Nucleus accumbens (tissue), 56 donors: ENCODE results near the gene HAVCR1.
"Not testable (repeated sequence)": the region's sequence is repeated elsewhere in the genome, so short reads cannot be mapped to it uniquely, and the experiment has no call there.

Source experiments
- DNase-seq, 56 donors: peaks; one replicate each; lab custom pipeline; 2025; lab: John Stamatoyannopoulos, UW

Gene HAVCR1

DNA sequence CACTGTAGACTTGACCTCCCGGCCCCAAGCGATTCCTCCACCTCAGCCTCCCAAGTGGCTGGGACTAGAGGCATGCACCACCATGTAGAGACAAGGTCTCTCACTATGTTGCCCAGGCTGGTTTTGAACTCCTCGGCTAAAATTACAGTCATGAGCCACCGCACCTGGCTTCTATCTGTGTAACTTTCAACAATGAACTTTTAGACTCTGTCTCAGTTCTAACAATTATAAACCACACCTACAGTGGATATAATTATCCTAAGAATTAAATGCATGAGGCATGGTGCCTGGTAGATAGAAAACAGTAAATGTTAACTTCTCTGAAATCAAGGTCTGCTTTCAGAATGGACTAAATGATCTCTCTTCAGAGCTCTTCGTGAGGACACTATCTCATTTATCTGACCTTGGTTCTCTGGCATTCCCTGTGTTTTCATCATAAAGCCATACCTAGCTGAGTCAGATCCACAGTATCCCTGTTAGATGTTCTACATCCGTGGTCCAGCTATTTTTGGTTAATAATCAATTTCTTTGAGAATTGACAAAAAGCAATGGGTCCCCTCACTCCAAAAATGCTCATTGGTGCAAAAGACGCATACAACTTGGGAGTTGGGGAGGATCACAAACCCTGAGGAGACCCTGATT lies 7.2 kb downstream of the HAVCR1 start:
- DNase-seq: no peak

DNA sequence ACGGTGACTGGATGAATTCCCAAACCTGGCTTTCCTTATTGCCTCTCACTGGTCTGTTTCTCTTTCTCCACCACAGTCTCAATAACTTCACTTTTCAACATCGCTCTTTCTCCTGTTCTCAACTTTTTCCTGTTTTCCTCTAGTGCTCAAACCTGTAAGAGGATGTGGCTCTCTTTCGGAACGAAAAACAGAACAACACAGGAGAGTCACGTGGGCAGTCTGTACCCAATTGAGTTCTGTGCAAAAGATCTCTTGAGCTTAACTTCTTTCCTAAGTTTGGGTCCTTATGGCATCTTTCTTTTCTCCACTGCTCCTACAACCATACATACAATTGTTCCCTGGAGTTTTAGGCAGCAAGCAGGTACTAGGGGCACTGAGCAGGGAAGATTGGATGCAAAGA lies 8.9 kb downstream of the HAVCR1 start:
- DNase-seq: no peak

DNA sequence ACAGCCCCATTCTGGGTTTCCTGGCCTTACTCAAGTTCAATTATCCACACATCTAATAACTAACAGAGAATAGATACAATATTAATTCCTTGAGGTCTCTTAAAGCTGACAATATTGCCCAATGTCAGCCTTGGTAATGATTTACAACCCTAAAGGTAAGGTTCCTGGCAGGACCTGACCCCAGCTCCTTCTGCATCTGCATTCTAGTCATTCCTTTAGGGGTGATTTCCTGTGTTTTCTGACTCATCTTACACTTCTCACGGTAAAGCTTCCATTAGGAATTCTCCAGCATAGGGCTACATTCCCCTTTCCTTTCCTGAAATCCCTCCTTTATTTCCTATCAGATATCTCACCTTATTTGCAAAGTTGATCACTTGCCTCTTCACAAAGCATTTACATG lies 9.3 kb downstream of the HAVCR1 start:
- no peak for DNase-seq

DNA sequence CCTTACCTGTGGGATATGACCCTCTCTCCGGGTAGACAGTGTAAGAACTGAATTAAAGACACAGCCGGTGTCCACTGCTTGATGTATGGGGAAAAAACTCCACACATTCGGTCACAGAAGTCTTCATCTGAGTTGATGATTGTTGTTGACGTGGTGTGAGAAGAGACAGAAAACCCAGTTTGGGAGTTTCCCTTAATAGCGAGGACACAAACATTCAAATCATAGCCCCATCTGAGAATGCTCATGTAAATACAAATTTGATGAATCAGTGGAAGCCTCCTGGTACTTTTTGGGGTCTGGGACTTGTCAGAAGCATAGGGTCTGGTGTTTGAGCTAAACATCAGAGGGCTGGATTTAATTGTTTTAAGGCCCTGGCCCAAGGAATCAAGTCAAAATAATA lies 11.0 kb downstream of the HAVCR1 start:
- no peak for DNase-seq

DNA sequence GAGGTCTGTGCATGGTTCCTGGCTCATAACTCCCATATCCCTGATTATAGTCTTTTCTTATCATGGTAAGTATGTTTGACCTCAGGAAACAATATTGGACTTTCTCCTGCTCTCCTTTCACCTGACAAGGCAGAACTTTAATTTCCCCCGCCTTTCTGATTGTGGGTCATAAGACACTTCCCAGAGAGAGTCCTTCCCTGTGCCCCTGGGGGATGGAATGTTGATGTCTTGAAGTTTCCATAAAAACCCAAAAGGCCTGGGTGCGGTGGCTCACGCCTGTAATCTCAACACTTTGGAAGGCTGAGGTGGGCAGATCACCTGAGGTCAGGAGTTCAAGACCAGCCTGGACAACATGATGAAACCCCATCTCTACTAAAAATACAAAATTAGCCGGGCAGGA lies 11.9 kb downstream of the HAVCR1 start:
- not testable (repeated sequence) for DNase-seq

DNA sequence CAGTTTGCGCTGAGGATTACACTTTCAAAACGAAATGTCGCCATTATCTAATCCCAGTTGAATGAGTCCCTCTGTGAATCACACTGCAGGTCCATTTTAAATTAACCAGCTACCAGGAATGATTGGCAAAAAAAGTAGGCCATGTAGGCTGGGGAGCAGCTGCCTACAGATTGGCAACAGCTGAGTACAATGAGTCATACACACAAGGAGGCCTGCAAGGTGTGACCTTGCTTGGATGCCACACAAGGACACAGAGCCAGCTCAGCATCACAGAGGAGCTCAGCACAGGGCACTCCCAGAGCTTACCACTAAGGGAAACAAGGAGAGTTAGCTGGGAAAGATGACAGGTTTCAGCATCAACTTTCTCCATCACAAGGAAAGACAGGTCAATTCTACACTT lies 12.9 kb downstream of the HAVCR1 start:
- DNase-seq: peak in 1 of 56 donors; percentile 3

DNA sequence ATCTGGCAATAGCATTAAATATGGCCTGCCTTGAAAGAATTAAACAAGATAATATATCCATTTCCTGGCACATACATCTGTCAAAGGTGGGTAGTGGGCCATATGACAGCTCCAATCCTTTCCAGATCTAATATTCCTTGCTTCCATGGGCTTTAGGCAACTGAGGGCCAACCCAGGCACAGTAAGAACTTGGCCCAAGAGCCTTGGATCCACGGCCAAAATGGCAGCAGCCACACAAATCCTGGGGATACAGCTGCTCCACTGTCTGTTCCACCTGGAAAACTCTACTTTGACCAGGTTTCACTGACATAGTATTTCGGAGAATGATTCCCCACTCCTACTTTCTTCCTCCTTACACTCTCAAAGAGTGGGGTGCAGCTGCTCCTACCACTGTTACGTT lies 13.3 kb downstream of the HAVCR1 start:
- DNase-seq: no peak

DNA sequence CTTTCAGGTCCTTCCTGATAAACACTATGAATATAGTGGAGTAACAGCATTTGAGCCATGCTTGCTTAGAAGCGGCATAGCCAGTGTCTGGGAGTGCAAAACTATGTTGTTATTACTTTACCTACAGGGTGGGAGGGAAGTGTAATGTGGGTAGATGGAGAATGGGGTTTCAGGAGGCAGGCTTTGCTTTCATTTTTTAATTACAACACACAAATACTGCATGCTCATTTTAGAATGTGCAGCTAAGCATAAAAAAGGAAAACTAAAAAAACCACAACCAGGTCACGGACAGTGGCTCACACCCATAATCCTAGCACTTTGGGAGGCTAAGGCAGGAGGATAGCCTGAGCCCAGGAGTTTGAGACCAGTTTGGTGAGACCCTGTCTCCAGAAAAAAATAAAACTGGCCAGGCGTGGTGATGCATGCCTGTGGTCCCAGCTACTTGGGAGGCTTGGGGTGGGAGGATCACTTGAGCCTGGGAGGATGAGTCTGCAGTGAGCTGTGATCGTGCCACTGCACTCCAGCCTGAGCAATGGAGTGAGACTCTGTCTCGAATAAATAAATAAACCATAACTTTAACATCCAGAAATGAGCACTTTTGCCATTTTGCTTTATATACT lies 20.2 kb downstream of the HAVCR1 start:
- no peak for DNase-seq

DNA sequence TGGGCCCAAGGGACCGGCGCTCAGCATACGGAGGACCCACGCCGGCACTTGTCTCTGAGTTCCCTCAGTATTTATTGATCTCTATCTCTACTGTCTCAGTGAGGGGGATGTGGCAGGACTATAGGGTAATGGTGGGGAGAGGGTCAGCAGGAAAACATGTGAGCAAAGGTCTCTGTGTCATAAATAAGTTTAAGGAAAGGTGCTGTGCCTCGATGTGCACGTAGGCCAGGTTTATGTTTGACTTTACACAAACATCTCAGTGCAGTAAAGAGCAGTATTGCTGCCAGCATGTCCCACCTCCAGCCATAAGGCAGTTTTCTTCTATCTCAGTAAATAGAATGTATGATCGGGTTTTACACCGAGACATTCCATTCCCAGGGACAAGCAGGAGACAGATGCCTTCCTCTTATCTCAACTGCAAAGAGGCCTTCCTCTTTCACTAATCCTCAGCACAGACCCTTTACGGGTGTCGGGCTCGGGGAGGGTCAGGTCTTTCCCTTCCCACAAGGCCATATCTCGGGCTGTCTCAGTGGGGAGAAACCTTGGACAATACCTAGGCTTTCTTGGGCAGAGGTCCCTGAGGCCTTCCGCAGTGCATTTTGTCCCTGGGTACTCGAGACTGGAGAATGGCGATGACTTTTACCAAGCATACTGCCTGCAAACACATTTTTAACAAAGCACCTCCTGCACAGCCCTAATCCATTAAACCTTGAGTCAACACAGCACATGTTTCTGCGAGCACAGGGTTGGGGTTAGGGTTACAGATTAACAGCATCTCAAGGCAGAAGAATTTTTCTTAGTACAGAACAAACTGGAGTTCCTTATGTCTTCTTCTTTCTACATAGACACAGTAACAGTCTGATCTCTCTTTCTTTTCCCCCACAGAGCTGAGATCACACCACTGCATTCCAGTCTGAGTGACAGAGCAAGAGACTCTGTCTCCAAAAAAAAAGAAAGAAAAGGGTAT lies 24.5 kb downstream of the HAVCR1 start:
- DNase-seq: not testable (repeated sequence)

DNA sequence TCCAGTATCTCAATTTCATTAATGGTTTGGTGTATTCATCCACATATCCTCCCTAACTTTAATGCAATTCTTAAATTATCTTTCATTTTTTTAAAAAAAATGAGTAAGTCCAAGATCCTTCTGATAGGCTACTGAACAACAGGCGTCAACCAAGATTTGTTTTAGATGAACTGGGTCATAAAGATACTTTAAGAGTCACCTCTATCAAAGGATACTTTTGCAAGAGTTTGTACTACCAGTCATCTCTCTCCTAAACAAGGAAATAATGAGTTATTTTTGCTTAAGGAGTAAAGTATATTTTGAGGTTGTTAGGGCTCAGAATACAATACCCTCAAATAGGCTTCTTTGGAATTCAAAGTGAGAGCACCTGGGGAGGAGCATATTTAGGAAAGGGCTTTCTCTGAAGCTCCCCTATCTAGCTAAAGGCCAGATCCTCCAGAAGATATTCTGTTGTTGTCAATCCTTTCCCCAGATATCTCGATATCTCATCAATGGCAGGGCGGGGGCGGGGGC lies 25.8 kb downstream of the HAVCR1 start:
- DNase-seq: no peak

DNA sequence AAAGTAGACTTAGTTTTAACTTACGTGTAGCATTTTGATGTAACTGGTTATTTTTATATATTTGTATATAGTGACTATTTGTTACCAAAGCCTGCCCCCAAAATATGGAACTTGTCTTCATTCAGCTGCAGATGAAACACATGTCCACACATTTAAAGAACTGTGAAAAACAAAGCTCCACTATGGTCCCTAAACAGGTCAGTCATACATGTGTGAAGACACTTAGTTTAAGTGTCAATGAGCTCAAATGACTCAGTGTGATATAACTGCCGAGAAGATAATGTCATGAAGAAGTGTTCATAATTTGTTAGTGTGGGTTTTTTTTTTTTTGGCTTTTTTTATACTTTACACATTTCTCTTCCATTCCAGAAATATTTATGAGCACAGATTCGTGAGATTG lies 28.2 kb downstream of the HAVCR1 start:
- no peak for DNase-seq

DNA sequence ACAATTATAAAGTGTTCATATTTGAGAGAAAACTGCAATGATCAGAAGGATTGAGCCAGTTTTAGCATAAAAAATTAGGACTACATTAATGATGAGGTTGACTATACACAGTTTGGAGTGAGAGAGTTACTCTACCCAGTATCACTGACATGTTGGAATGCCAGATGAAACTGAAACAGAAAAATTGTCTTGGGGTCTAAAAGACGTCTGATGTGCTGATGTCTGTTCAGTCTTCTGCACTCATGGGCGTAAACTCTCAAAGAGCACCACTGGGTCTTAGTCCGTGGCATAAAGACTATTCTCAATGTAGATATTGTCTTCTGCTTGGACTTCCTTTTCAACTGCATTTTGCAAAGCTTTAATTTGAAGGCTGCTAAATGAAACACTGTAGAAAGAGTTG lies 29.5 kb downstream of the HAVCR1 start:
- DNase-seq: no peak

DNA sequence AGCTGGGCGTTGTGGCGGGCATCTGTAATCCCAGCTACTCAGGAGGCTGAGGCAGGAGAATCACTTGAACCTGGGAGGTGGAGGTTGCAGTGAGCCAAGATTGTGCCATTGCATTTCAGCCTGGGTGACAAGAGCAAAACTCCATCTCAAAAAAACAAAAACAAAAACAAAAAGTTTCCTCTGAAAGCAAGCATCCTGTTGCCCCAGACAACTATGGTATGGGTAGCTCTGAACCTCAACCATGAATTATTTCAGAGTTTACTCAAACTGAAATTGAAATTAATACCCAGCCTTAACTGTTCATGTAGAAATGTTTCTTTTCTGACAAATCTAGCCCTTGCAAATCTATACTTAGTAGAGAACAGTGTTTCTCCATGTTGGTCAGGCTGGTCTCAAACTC lies 31.3 kb downstream of the HAVCR1 start:
- DNase-seq: not testable (repeated sequence)

DNA sequence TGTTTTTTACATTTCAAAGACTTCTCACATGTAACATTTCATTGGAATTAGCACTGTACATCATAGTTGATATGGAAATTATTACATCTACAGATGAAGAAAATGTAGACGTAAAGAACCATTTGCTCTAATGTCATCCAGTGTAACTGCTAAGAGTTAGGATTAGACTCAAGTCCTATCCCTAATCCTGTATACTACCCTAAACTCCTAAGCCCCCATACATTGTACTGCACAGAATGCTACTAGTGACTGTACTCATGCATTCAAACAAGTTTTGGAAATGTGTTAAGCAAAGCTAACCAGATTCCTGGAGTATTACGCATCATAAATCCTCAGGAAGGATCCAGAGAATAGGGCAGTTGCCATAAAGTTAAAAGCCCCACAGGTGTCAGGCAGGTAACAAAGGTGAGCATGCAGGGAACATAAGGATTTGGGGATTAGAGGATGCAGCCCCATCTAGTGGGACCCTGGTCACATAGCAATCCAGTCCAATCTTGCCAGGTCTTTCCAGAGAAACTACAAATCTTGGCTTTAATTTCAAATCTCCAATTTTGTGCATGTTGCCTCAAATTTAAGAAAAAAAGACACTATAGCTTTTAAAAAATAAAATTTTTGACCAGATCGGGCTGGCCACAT lies 32.0 kb downstream of the HAVCR1 start:
- no peak for DNase-seq

DNA sequence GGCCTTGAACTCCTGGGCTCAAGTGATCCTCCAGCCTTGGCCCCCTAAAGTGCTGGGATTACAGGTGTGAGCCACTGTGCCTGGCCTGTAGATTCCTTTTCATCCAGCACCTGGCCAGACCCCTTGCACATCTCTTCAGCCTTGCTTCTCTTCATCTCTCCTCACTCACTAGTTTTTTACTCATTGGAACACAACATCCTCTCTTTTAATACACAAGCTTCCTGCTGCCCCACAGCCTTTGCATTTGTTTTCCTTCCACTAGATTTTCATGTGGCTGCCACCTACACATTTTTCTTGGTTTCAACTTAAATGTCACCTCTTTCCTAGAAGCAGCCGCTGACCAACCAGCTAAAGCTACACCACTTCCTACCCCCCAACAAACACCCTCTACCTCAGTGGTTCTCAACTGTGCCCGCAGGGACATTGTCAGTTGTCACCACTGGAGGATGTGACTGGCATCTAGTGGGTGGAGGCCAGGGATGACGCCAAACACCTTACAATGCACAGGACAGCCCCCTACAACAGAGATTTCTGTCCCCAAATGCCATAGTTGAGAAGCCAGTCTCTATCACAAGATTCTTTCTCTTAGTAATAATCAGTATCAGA lies 33.7 kb downstream of the HAVCR1 start:
- no peak for DNase-seq

DNA sequence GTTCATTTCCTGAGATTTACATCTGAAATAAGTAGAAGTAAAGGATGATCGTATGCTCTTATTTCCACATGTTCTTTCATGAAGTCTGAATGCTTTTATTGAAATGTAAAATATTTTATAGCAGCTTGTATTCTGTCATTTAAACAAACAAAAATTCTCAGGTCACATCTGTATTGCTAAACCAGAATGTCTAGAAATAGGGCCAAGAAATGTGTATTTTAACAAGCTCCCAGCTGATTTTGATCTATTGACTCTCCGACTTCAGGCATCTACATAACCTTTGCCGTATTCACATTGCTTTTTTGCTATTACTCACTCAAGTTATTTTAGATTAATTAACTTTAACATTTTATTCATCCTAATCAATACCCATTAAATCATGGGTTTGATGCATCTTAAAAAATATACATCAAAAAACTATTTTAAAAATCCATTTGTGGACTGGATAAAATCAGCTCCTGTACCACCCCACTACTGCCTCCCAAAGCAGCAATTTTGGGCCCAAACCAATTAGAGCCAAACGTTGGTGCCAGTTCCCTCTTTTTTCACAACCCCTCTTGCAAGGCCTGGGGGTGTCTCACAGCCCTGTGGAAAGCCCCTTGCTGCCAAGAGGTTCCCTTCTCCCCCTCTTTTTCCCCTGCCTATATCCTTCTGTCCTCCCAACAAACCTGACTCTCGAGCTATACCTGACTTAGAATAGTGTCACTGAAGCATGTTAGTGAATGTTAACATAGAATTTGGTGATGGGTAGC lies 34.5 kb downstream of the HAVCR1 start:
- no peak for DNase-seq

DNA sequence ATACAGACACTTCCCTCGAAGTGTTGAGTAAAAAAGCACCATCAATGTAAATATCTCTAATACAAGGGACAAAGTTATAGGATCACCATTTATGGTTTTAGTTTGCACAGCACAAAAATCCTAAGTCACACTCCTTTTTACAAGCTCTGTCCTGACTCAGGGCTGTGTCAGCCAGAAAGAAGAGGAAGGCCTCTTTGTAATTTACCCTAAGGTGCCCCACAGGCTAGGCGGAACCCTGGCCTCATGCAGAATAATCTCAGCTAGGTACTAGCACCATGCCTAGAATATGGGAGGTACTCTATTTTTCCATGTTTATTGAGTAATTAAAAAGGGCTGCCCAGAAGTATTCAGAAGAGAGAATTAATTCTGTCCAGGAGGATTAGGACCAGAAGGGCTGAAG lies 36.9 kb downstream of the HAVCR1 start:
- no peak for DNase-seq

DNA sequence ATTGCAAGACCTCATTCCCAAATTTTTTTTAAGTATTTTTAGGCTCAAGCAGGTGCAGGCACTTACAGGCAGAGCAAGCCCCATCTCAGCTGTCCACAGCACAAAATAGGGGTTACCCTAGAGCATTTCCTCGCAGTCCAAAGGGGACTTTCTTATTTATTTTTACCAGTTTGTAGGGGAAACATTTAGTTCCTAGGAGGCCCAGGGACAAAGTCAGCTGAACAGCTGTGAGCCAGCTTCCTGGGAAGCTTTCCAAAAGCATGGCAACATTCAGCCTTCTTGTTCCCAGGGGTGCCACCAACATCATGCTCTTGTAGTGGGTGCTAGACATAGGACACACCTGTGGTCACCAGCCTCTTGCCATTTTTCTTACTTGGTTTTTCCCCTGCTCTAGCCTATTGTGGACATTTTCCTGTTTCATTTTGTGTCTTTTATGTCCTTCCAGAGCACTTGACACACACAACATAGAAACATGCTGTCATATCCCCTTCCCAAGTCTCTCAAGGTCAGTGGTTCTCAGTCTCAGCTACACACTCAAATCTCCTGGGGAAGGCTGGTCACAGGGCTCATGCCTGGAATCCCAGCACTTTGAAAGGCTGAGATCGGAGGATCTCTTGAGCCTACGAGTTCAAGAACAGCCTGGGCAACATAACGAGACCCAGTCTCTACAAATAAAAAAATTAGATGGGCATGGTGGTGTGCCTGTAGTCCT lies 38.2 kb downstream of the HAVCR1 start:
- peak in 2 of 56 donors; percentile 2 for DNase-seq

DNA sequence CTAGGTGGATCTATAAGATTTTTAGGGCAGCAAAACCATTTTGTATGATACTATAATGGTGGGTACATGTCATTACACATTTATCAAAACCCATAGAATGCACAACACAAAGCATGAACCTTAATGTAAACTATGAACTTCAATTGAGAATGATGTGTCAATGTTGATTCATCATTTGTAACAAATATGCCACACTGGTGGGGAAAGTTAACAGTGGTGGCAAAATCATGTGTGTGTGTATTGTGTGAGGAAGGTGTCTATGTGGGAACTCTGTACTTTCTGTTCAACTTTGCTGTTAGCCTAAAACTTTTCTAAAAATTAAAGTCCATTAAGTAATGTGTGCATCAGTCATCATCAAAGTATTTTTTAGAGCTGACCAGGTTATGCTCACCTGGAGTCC lies 38.9 kb downstream of the HAVCR1 start:
- no peak for DNase-seq
